Dermis microvascular lymphatic vessel endothelial cell (primary cell): Measurements from ENCODE around the gene STAC2. TPM values are rescaled to one million over a fixed set of nuclear protein-coding genes. Genes with fewer than 3 reads are reported as not detected.
"Not testable (repeated sequence)": the region's sequence is repeated elsewhere in the genome, so short reads cannot be mapped to it uniquely, and the experiment has no call there.

Experiments used
- DNase-seq, 2 donors: peaks; one replicate each; pipeline versions ENCODE4 v3.0.0 to v3.0.0-alpha.2; 2010; ENCODE audit warnings: low read depth in 2 of 2
- total RNA-seq: library from RNA; depleted of rRNA; stranded (reverse); fragments of >200 nt; gene quantifications from 2 replicates; pipeline ENCODE4 v1.2.1, GENCODE V29; 2014

The STAC2 gene
- total RNA-seq = not detected in 2 replicates

GRCh38 chr17:39225308-39225958, at the start of gene STAC2:
TSS of gene STAC2 (minus strand) at chr17:39225945. CDS start at chr17:39225502, 443 bp downstream.
- DNase-seq = no peak

- DNase-seq = no peak
These were observed 45.8 kb upstream of the STAC2 start for GRCh38 chr17:39271546-39271945.

GRCh38 chr17:39270923-39271322, 45.2 kb upstream of the STAC2 start:
- peak; percentile 25 to 48 for DNase-seq

GRCh38 chr17:39264119-39264518, 38.4 kb upstream of the STAC2 start:
- no peak for DNase-seq

- DNase-seq = no peak
These were observed 35.5 kb upstream of the STAC2 start for GRCh38 chr17:39261286-39261685.

GRCh38 chr17:39252788-39253460, 27.2 kb upstream of the STAC2 start:
- no peak for DNase-seq

GRCh38 chr17:39251997-39252396, 26.3 kb upstream of the STAC2 start:
- DNase-seq = no peak

GRCh38 chr17:39250076-39250475, 24.3 kb upstream of the STAC2 start:
- DNase-seq = not testable (repeated sequence)

- DNase-seq = no peak
These were observed 20.5 kb upstream of the STAC2 start for GRCh38 chr17:39246274-39246673.

- DNase-seq = peak; percentile 45 to 79
These were observed 19.1 kb upstream of the STAC2 start for GRCh38 chr17:39244600-39245570.

GRCh38 chr17:39244016-39244599, 18.4 kb upstream of the STAC2 start:
- DNase-seq = no peak

GRCh38 chr17:39243155-39243554, 17.4 kb upstream of the STAC2 start:
- no peak for DNase-seq

GRCh38 chr17:39240631-39241030, 14.9 kb upstream of the STAC2 start:
- DNase-seq = no peak

- peak in 1 of 2 donors; percentile 45 for DNase-seq
These were observed 14.0 kb upstream of the STAC2 start for GRCh38 chr17:39239640-39240314.

- DNase-seq = peak in 1 of 2 donors; percentile 21
These were observed 12.7 kb upstream of the STAC2 start for GRCh38 chr17:39238311-39238972.

GRCh38 chr17:39237586-39237985, 11.8 kb upstream of the STAC2 start:
- no peak for DNase-seq

GRCh38 chr17:39236981-39237441, 11.3 kb upstream of the STAC2 start:
- no peak for DNase-seq

GRCh38 chr17:39236450-39236927, 10.7 kb upstream of the STAC2 start:
- no peak for DNase-seq

GRCh38 chr17:39235555-39236449, 10.1 kb upstream of the STAC2 start:
- DNase-seq = peak in 1 of 2 donors; percentile 64
